GM18951 (cell line): ENCODE results near the gene MDM4.
"Not testable (repeated sequence)": the region's sequence is repeated elsewhere in the genome, so short reads cannot be mapped to it uniquely, and the experiment has no call there.

ENCODE experiments used
- POLR2A ChIP-seq: IDR thresholded peaks from 4 replicates; pipeline ENCODE4 v1.6.1; 2011; ENCODE audit warnings: mild to moderate bottlenecking; ENCODE audit not compliant: insufficient read length, insufficient read depth; ENCODE audit errors: extremely low read depth
- in situ Hi-C: fragments of 300-500 bp; cut with MboI; formaldehyde crosslinking; loops from one replicate; pipeline ENCODE4 v1.12.0; 2022; ENCODE audit warnings: low sequenced_read_pairs, mixed read lengths, inconsistent platforms; ENCODE audit not compliant: unreplicated experiment

Gene MDM4

DNA sequence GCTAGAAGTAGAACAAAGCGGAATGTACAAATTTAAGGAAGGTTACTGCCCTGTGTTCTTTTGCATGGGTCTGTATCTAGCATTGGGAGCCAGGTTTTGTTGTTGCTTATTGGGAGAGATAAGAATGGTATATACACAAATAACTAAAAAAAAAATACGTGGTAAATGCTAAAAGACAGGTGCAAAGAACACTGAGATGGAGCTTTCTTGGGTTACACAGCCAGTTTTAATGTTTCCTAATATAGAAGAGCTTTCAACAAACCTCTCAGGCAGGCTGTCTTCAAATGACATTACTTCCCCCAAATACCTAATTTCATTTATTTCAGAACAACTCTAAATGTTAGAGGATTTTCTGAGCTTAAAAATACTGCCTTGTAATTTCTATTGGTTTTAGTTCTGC, 1.4 kb upstream of the MDM4 start:
- in situ Hi-C loops: no loop called here
- TF ChIP-seq POLR2A: no peak

DNA sequence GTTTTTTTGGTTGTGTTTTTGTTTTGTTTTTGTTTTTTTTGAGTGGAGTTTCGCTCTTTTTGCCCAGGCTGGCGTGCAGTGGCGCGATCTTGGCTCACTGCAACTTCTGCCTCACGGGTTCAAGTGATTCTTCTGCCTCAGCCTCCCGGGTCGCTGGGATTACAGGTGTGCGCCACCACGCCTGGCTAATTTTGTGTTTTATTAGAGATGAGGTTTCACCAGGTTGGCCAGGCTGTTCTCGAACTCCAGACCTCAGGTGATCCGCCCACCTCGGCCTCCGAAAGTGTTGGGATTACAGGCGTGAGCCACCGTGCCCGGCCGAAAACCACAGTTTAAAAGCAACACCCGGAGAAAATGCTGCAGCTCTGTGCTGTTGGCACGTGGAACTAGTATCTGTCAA, 1.2 kb downstream of the MDM4 start:
- in situ Hi-C loops: not testable (repeated sequence)

DNA sequence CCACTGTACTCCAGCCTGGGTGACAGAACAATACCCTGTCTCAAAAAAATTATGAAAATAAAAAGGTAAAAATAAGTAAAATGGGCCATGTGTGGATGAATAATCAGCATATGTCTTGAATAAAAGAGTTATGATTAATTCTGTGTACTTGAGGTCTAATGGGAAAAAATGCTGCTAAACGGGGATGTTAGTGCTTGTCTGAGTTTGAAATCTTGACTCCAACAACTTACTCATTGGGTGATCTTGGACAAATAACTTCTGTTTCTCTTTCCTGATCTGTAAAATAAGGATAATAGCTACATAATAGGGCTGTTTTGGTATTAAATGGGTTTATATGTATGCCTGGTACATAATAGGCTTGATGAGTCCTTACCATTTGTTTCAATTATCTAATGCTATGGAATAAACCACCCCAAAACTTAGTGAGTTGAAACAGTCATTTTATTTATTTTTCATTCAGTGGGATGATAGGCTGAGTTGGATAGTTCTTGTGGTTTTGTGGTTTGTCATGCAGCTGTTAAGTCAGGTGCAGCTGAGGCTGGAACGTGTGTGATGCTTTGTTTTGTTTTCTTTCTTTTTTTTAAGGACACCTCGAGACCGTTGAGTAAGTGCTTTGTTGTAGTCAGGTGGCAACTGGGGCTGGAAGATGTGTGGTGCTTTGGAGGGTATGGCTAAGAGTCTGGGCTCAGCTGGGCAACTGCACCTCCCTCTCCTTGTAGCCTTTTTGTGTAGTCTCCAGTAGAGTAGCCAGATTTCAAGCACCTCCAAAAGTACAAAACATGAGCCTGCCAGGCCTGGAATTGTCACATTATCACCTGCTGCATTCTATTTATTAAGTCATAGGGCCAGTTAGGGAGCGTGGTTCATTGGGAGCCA, 4.9 kb downstream of the MDM4 start:
- TF ChIP-seq POLR2A: no peak

GRCh38 chr1:204521941-204522521, 5.8 kb downstream of the MDM4 start:
- in situ Hi-C loops: not testable (repeated sequence)

More for the DNA sequence above, 4.9 kb downstream of the MDM4 start:
- in situ Hi-C loops: no loop called here

DNA sequence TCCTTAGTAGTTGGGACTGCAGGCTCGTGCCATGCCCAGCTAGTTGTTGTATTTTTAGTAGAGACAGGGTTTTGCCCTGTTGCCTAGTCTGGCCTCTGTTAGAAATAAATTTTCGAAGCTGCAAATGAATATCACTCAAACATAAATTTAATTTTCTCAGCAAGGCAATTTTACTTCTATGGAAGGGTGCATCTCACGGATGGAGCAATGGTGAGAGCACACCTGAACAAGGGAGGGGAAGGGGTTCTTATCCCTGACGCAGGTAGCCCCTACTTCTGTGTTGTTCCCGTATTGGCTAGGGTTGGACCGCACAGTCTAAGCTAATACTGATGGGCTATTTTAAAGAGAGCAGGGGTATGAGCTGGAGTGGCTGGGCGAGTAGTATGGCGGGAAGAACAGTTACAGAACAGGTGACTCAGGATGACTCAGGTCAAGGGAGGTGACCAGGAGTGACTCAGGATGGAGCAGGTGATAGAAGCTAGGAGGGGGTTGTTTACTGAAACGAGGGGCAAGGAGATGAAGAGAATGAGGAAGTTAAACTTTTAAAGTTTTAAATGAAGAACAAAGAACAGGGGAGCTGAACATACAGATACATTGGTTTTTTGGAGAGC, 7.5 kb downstream of the MDM4 start:
- in situ Hi-C loops: no loop called here

DNA sequence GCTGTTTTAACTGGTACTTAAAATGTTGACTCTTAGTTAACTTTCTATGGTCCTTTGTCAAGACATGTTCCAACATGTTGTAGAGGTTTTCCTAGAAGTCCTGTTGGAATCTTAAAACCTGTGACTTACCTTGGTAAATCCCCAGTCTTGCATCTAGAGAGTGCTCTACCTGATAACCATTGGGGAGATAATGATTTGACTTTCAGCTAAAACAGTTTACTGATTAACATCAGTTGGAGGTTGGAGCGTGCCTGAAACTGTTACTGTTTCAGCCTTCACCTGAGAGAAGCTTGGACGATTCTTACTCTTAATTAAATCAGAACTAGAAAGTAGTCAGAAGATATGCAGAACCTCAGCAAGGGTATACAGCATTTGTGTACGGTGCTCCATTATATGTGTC, 8.8 kb downstream of the MDM4 start:
- in situ Hi-C loops: no loop called here
- TF ChIP-seq POLR2A: no peak

More for the DNA sequence above, 7.5 kb downstream of the MDM4 start:
- no peak for TF ChIP-seq POLR2A

DNA sequence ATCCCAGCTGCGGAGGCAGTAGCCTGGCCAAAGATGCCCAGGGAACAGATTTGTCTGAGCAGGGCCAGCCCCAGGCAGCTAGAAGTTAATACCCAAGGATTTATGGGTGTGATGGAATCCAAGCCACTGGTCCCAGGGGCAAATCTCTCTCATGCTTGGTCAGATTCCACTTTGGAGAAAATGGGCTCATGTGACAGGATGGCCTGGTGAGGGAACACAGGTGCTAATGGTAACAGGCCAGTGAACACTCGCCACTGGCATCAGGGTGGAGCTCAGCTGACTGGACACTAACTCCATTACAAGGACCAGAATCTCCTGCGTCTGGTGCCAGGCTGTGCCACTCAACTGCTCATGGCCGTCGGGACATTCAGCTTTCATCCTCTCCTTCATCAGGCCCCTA, 12.0 kb downstream of the MDM4 start:
- in situ Hi-C loops: no loop called here
- no peak for TF ChIP-seq POLR2A

GRCh38 chr1:204528677-204529076, 12.5 kb downstream of the MDM4 start:
- TF ChIP-seq POLR2A: no peak
- in situ Hi-C loops: no loop called here

GRCh38 chr1:204529371-204529895, 13.2 kb downstream of the MDM4 start:
- in situ Hi-C loops: no loop called here
- TF ChIP-seq POLR2A: no peak

DNA sequence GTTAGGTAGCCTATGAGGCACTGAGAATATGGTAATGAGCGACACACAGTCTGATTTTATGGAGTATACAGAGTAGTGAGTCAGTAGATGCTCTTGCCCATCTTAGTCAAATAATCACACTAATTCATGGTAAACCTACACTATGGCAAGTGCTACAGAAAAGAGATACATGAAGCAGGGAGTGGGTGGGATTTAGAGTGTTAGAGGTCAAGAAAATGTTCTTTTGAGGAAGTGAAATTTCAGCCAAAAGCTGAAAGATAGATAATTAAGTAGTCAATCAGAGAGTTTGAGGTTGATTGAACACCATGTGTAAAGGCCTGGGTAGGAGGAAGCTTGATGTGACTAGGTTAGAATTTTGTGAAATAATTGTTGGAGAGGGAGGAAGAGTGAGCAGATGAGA, 14.7 kb downstream of the MDM4 start:
- in situ Hi-C loops: no loop called here

DNA sequence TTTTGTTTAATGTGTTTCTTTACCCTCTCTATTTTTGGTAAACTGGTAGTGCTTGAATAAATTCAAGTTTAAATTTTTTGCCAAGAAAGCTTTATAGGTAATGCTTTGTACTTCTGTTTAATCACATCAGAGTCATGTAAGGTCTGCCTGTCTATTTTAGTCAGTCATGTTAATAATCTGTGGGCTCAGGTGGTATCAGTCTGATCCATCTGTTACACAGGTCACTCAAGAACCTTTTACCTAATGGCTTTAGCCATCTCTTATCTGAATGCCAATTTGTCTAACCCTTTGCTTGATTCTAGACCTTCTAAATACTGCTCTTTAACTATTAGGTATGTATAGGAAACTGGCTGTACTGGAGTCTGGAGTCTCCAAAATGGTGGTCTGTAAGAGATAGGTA, 16.6 kb downstream of the MDM4 start:
- TF ChIP-seq POLR2A: no peak
- in situ Hi-C loops: no loop called here

More for the DNA sequence above, 14.7 kb downstream of the MDM4 start:
- TF ChIP-seq POLR2A: no peak

GRCh38 chr1:204541626-204542025, 25.4 kb downstream of the MDM4 start:
- TF ChIP-seq POLR2A: no peak

DNA sequence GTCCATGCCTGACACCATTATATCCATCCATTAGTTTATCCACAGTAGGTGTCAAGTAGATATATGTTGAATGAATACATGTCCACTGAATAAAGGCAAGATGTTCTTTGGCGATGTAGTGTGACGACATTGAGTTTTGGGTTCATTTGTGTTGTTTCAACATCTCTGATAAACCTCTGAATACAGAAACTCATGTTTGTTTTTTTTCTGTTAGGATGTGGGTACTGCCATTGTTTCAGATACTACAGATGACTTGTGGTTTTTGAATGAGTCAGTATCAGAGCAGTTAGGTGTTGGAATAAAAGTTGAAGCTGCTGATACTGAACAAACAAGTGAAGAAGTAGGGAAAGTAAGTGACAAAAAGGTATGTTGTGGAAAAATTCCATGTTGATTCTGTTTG, 28.1 kb downstream of the MDM4 start:
- in situ Hi-C loops: no loop called here
- no peak for TF ChIP-seq POLR2A

More at GRCh38 chr1:204541626-204542025, 25.4 kb downstream of the MDM4 start:
- in situ Hi-C loops: no loop called here

DNA sequence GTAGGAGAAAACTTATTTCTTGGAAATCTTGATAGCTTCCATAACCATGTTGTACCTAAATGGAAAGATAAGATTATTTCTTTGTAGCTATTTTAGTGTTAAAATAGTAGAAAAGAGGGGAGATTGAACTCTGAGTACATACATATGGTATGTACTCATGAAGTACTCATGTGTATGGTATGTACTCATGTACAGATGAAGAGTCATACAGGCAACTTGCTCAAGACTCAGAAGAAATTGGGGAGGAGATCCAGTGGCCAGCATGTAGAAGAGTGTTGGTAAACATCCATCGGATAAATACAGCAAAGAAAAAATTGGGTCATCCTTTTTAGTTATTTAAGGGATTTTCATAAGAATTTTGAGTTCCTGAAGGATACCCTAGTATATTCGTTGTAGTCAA, 29.0 kb downstream of the MDM4 start:
- in situ Hi-C loops: no loop called here
- TF ChIP-seq POLR2A: no peak
